ENCODE data around the gene TOM1L2. TPM values are rescaled to one million over a fixed set of nuclear protein-coding genes. Genes with fewer than 3 reads are reported as not detected.

The TOM1L2 gene
- total and polyA plus RNA-seq, 2 donors from 2014 or later, result 28.2 to 59.4 TPM

DNA sequence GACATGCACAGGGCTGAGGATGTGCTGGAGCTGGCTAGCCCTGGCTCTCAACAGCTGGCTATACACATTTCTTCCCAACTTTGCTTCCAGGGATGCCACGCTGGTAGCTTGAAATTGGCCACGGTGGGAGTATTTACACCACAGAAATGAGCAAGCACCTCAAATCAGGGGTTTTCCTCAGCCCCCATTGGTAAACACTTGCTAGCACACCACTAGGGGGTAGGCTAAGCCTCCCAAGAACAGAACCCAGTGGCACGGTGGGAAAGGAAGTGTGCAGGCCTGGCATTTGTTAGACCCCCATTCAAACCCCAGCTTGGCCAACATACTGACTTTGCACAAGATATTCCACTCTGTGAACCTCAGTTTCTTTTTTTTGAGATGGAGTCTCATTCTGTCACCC lies 13.4 kb upstream of the TOM1L2 start:
- Histone ChIP-seq H3K4me3 (ENCODE audit: low read length in 3 of 3) (no peak overlapping the region), H3K27ac (ENCODE audit: low read depth in 2 of 2, low read length in 2 of 2) (no peak overlapping the region), H3K9ac (ENCODE audit: low read length in 3 of 3) (no peak overlapping the region), H3K27me3 (ENCODE audit: control insufficient read depth, insufficient read depth, low read length) (no peaks in the 10 kb centered on the region), H3K36me3 (ENCODE audit: control insufficient read depth in 2 of 3, insufficient read depth in 3 of 3, low read length in 3 of 3) (peaks cover 0 to 2% (median 0%) of the 10 kb centered on the region in 3 donors), H3K4me1 (ENCODE audit: control insufficient read depth in 2 of 3, insufficient read depth in 2 of 3, low read depth in 1 of 3, low read length in 3 of 3) (no peaks in the 10 kb centered on the region), H3K9me3 (ENCODE audit: control insufficient read depth in 2 of 3, insufficient read depth in 1 of 3, low read length in 3 of 3) (no peaks in the 10 kb centered on the region)
- TF ChIP-seq CTCF (IDR thresholded peaks at IDR 0.05; ENCODE audit: borderline replicate concordance, extremely low read depth, insufficient read depth), result no peak
- no peak for DNase-seq
- intact Hi-C loops (cut with DNase I), result no loop called here
- no peak for FAIRE-seq

DNA sequence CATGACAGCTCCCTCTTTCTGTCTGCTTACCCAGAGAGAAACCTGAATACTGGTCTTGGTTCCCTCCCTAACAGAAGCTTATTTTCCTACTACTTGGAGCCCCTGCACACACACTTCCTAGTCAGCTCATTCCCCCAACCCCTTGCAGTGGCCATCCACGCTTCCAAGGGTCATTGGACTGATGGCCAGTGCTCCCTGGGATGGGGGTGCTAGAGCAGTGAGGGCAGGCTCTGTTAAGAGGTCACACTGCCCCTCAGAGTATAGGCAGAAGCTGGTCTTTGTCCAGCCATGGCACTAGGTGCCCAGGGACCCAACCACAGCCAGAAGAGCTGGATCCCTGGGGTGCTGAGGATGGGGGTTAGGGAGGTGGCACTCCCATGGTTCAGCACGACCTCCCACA lies 13.0 kb upstream of the TOM1L2 start:
- FAIRE-seq (no peak), DNase-seq (no peak)
- intact Hi-C loops (cut with DNase I), result no loop called here
- no peaks in the 10 kb centered on the region for H3K9me3 ChIP-seq (ENCODE audit: control insufficient read depth in 2 of 3, insufficient read depth in 1 of 3, low read length in 3 of 3)
- H3K36me3 ChIP-seq (ENCODE audit: control insufficient read depth in 2 of 3, insufficient read depth in 3 of 3, low read length in 3 of 3), result peaks cover 0 to 2% (median 0%) of the 10 kb centered on the region in 3 donors
- no peaks in the 10 kb centered on the region for H3K27me3 ChIP-seq (ENCODE audit: control insufficient read depth, insufficient read depth, low read length)
- no peak overlapping the region for H3K9ac ChIP-seq (ENCODE audit: low read length in 3 of 3)
- H3K27ac ChIP-seq (ENCODE audit: low read depth in 2 of 2, low read length in 2 of 2), result no peak overlapping the region
- H3K4me1 ChIP-seq (ENCODE audit: control insufficient read depth in 2 of 3, insufficient read depth in 2 of 3, low read depth in 1 of 3, low read length in 3 of 3), result no peaks in the 10 kb centered on the region
- TF ChIP-seq CTCF (IDR thresholded peaks at IDR 0.05; ENCODE audit: borderline replicate concordance, extremely low read depth, insufficient read depth), result no peak
- no peak overlapping the region for H3K4me3 ChIP-seq (ENCODE audit: low read length in 3 of 3)

- no peak overlapping the region for H3K9ac ChIP-seq (ENCODE audit: low read length in 3 of 3)
- H3K27me3 ChIP-seq (ENCODE audit: control insufficient read depth, insufficient read depth, low read length), result no peaks in the 10 kb centered on the region
- TF ChIP-seq CTCF (IDR thresholded peaks at IDR 0.05; ENCODE audit: borderline replicate concordance, extremely low read depth, insufficient read depth), result no peak
- H3K4me3 ChIP-seq (ENCODE audit: low read length in 3 of 3), result no peak overlapping the region
- FAIRE-seq (no peak), DNase-seq (no peak)
- no peaks in the 10 kb centered on the region for H3K4me1 ChIP-seq (ENCODE audit: control insufficient read depth in 2 of 3, insufficient read depth in 2 of 3, low read depth in 1 of 3, low read length in 3 of 3)
- H3K9me3 ChIP-seq (ENCODE audit: control insufficient read depth in 2 of 3, insufficient read depth in 1 of 3, low read length in 3 of 3), result no peaks in the 10 kb centered on the region
- H3K27ac ChIP-seq (ENCODE audit: low read depth in 2 of 2, low read length in 2 of 2), result no peak overlapping the region
- intact Hi-C loops (cut with DNase I), result no loop called here
- H3K36me3 ChIP-seq (ENCODE audit: control insufficient read depth in 2 of 3, insufficient read depth in 3 of 3, low read length in 3 of 3), result no peaks in the 10 kb centered on the region
Observed at GRCh38 chr17:17983776-17984175, 11.6 kb upstream of the TOM1L2 start.

- H3K36me3 ChIP-seq (ENCODE audit: control insufficient read depth in 2 of 3, insufficient read depth in 3 of 3, low read length in 3 of 3), result no peaks in the 10 kb centered on the region
- no peak for FAIRE-seq
- H3K27ac ChIP-seq (ENCODE audit: low read depth in 2 of 2, low read length in 2 of 2), result no peak overlapping the region
- no peak for DNase-seq
- H3K9me3 ChIP-seq (ENCODE audit: control insufficient read depth in 2 of 3, insufficient read depth in 1 of 3, low read length in 3 of 3), result no peaks in the 10 kb centered on the region
- no peak for TF ChIP-seq CTCF (IDR thresholded peaks at IDR 0.05; ENCODE audit: borderline replicate concordance, extremely low read depth, insufficient read depth)
- intact Hi-C loops (cut with DNase I), result no loop called here
- H3K4me1 ChIP-seq (ENCODE audit: control insufficient read depth in 2 of 3, insufficient read depth in 2 of 3, low read depth in 1 of 3, low read length in 3 of 3), result no peaks in the 10 kb centered on the region
- no peak overlapping the region for H3K9ac ChIP-seq (ENCODE audit: low read length in 3 of 3)
- H3K27me3 ChIP-seq (ENCODE audit: control insufficient read depth, insufficient read depth, low read length), result no peaks in the 10 kb centered on the region
- no peak overlapping the region for H3K4me3 ChIP-seq (ENCODE audit: low read length in 3 of 3)
Observed at GRCh38 chr17:17983376-17983775, 11.2 kb upstream of the TOM1L2 start.

Data from kidney (tissue), 14 donors.